Activated T-cell treated with anti-CD3 and anti-CD28 coated beads for 4 hours (primary cell): ENCODE results near the gene RGS3.

Experiments used
- DNase-seq: peaks from one replicate; pipeline ENCODE4 v3.0.0-alpha.2; 2020

Gene RGS3

GRCh38 chr9:113492343-113493202 lies 29.0 kb downstream of the RGS3 start:
- DNase-seq = no peak

GRCh38 chr9:113493203-113493520 lies 29.6 kb downstream of the RGS3 start:
- no peak for DNase-seq

DNA sequence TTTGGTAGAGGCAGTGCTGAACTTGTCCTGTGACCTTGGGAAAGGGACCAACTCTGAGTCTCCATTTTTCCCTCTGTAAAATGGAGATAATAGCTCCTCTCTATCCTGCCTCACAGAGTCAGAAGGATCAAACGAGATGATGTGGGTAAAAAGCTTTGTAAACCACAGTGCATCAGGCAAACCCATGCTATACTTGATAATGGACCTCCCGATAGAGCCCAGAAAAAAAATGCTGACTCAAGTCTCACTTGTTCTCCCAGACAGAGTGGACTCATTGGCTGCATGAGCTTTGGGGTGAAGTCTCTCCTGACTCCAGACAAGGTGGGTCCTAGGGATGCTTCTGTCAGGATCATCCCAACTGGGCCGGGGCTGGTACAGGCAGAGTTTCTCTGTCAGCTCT lies 32.0 kb downstream of the RGS3 start:
- no peak for DNase-seq

DNA sequence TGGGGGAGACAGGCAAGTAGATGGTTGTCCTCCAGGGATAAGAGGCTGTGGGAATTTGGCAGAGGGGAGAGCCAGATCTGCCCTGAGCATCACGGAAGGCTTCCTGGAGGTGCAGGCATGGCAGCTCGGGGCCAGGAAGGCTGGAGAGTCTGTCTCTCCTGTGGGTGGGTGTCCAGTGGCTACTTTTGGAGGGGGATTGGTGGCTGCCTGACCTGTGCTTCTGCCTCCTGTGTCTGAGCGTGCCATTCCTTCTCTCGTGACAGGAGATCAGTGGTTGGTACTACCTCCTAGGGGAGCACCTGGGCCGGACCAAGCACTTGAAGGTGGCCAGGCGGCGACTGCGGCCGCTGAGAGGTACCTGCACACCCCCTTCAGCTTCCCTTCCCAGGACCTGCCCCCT lies 33.5 kb downstream of the RGS3 start:
- no peak for DNase-seq

GRCh38 chr9:113499153-113499875 lies 35.8 kb downstream of the RGS3 start:
- DNase-seq = no peak

GRCh38 chr9:113499876-113500497 lies 36.5 kb downstream of the RGS3 start:
- no peak for DNase-seq

- DNase-seq = no peak
These were observed 37.7 kb downstream of the RGS3 start for GRCh38 chr9:113501129-113501686.

GRCh38 chr9:113501852-113502251 lies 38.3 kb downstream of the RGS3 start:
- no peak for DNase-seq

- DNase-seq = no peak
These were observed 39.0 kb downstream of the RGS3 start for GRCh38 chr9:113502427-113503034.

DNA sequence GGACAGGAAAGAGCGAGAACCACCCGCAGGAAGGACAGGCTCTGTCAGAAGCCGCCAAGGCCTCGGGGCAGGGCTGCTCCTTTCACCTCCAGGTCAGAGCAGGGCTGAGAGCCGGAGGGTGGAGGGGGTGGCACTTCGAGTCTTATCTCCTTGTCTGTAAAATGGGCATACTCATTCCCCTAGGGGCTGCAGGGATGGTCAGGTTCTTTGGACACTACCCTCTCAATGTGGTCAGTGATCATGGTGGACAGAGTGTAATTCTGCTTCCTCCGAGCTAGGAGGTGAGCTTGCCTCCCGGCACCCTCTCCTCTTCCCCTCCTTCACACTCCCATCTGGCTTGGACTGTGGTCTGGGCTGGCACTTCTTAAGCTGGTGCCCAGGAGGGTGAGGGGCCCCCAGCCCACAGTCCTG lies 39.6 kb downstream of the RGS3 start:
- DNase-seq = no peak

- no peak for DNase-seq
These were observed 40.2 kb downstream of the RGS3 start for GRCh38 chr9:113503613-113504211.

DNA sequence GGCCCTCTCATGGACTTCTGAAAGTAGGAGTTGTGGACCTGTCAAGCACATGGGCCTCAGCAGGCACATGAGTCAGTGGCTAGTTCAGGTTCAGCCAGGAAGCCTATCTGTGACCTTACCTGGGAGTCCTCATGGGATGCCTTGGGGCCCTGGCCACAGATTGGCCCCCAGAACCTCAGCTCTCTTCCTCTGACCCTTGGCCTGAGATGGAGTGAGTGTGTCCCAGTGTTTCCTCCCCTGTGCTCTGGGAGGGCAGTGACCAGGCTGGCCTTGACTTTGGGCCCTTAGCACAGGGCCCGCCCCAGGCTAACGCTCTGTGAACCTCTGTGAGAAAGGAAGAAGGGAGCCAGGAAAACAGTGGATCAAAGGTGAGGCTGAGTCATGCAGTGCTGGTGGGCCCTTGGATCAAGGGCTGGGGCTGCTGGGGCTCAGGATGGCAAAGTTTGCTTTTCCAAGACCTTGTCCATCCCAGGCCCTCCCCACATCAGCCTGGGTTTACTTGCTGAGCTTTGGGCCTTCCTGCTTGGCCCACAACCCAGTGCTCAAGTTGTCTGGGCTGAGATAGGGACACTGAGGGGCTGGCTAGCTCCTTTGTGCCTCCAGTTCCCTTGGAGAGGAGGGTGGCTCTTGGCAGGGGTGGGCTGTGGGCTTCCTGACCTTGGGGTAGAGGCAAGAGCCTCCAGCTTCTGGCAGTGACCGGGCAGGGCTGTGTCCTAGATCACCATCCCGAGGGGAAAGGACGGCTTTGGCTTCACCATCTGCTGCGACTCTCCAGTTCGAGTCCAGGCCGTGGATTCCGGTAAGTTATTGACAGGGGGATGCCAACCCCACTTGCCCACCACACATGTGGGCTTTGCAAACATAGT lies 41.4 kb downstream of the RGS3 start:
- no peak for DNase-seq

GRCh38 chr9:113506090-113506589 lies 42.6 kb downstream of the RGS3 start:
- no peak for DNase-seq

- no peak for DNase-seq
These were observed 43.7 kb downstream of the RGS3 start for GRCh38 chr9:113507256-113507655.

DNA sequence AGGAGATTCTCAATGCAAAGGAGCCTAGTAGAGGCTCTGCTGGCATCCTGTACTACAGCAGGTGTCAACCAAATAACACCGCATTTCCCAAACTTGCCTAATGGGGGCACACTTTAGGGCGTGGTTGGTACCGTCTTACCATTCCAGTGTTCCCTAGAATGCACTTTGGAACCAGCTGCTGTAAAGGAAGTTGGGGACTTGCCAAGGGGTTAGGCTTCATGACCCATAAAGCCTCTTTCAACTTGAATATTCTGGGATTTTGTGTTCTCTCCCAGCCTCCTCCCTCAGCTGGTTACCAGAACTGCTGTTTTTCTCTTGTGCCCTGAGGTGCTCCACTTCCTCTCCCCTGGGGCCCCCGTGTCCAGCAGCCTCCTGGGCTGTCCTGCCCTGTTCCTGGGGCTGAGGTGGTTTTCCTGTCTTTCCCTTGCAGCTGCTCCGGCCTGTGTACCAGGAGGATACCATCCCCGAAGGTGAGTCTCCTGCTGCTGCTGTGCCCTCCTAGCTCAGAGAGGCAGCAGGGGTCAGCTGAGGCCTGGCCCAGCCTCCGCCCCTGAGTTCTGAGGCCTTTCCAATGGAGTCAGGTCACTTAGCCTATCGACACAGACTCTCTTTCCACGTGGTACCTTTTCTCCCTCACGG lies 44.7 kb downstream of the RGS3 start:
- DNase-seq = no peak

DNA sequence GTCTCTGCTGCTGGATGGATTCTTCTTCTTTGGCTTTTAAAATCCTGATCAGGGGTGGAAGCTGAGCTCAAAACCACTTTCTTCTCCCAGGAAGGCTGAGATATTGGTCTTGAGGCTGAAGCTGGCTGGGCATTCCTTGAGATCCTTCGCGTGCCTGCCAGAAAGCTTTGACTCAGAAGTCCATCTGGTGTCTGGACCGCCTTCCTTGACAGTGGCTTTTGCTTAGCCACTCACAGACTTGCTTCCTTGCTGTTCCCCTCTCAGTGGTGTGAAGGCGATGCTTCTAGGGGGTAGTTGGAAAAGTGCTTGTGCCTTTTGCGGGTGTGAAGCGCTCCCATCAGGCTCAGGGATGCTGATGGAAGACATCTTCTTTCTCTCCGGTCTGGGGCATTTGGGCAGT lies 45.9 kb downstream of the RGS3 start:
- DNase-seq = no peak

- no peak for DNase-seq
These were observed 47.6 kb downstream of the RGS3 start for GRCh38 chr9:113511047-113511521.

DNA sequence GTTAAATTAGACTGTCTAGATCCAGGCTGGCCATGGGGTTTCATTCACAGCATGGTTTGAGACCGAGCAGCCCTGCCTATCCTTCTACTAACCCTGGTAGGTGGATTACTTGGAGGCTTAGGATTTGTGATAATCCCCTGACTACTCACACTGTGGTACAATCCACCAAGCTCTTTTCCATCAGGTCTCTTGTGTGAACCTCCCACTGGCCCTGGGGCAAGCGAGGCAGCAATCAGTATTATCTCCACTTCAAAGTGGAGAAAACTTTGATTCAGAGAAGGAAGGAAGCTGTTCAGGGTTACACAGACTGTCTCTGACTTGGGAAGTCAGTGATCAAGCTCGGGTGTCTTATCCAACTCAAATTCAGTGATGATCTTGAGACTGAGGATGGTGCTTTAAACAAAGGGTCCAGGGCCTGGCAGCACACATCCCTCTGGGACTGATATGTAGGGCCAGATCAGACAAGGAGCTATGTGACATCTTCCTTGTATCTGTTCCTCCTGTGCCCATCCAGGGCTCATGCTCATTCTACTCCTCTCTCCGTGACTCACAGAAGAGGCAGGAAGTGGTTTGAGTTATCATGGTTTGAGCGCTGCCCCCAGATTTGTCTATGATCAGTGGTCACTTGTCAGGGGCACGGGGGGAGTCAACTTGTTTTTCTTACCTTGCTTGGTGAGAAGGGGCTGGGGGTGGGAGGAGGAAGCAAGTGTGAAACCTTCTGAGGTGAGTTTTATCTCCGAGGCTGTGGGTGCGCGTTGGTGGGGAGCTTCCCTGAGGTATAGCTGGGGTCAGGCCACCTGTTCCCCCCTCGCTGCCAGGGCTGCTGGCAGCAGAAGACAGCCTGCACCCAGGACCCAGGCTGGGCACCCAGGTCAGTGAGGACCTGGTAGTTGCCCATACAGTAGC lies 48.6 kb downstream of the RGS3 start:
- DNase-seq = peak; percentile 67

- no peak for DNase-seq
These were observed 49.6 kb downstream of the RGS3 start for GRCh38 chr9:113513111-113513510.

DNA sequence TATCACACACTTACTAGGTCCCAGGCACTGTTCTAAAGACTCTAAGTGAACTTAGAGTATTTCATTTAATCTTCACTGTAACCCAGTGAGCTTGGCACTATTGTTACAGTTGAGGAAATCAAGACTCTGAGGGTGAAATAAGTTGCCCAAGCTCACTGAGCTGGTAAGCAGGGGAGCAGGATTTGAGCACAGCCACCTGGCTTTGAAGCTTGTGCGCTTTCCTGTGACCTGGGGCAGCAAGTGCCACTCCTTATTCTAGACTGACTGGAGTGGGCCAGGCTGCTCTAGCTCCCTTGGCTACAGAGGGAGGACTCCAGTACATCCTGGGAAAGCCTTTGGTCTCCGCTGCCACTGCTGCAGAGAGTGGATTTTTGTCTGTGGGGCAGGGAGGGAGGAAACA lies 50.0 kb downstream of the RGS3 start:
- no peak for DNase-seq
